ENCODE results near the gene B9D1. TPM values are rescaled to one million over a fixed set of nuclear protein-coding genes. Genes with fewer than 3 reads are reported as not detected.

Gene B9D1
- total and polyA plus RNA-seq, 2 of the 13 experiments (the other 11 are each of a cell fraction or from before 2014, with no cell fraction given): 27.7 to 31.1 TPM

- intact Hi-C loops (cut with micrococcal nuclease; ENCODE audit: unreplicated experiment) (no loop called here), in situ Hi-C loops (cut with HindIII; ENCODE audit: extremely low pct_ligation_motif_present, low pct_unique_long_range_greater_than_20kb) (no loop called here)
- Histone ChIP-seq H3K4me1 (ENCODE audit: insufficient read depth, low read length) (peaks cover 45% of the 10 kb centered on the region), H3K4me3 (replicated peaks in 1 of 3; ENCODE audit: insufficient read depth in 1 of 3, low read depth in 2 of 3, low read length in 3 of 3) (no peak overlapping the region), H3K9ac (ENCODE audit: insufficient read depth, low read depth, low read length) (no peak overlapping the region), H4K20me1 (ENCODE audit: insufficient read depth, low read length) (no peaks in the 10 kb centered on the region), H3K27me3 (ENCODE audit: control insufficient read depth in 1 of 2, insufficient read depth in 2 of 2, low read length in 2 of 2) (no peaks in the 10 kb centered on the region), H2AFZ (ENCODE audit: low read length) (no peak overlapping the region), H3K9me3 (ENCODE audit: low read length) (no peaks in the 10 kb centered on the region), H3K4me2 (ENCODE audit: low read depth, low read length) (no peak overlapping the region), H3K79me2 (ENCODE audit: insufficient read depth, low read length) (no peaks in the 10 kb centered on the region), H3K36me3 (replicated peaks in 1 of 2; ENCODE audit: control insufficient read depth in 1 of 2, insufficient read depth in 2 of 2, low read length in 2 of 2) (no peaks in the 10 kb centered on the region; a peak in 1 of 5 replicates), H3K27ac (ENCODE audit: extremely low read length, insufficient read depth, low read length) (no peak overlapping the region)
- TF ChIP-seq RBFOX2 (IDR thresholded peaks at IDR 0.05; ENCODE audit: low read depth, low read length) (no peak), ZNF235 (CRISPR knock-in tag; IDR thresholded peaks at IDR 0.05; ENCODE audit: borderline replicate concordance) (no peak), ZBTB21 (CRISPR knock-in tag; IDR thresholded peaks at IDR 0.05) (no peak), MLLT10 (CRISPR knock-in tag; IDR thresholded peaks at IDR 0.05) (no peak), MAZ (IDR thresholded peaks at IDR 0.05; ENCODE audit: borderline replicate concordance, low read depth, low read length) (no peak), MAZ (CRISPR knock-in tag; IDR thresholded peaks at IDR 0.05; ENCODE audit: low read depth) (no peak), HMG20B (CRISPR knock-in tag; conservative IDR thresholded peaks at IDR 0.05) (no peak), TEAD2 (CRISPR knock-in tag; IDR thresholded peaks at IDR 0.05) (no peak), ZNF75D (CRISPR knock-in tag; IDR thresholded peaks at IDR 0.05; ENCODE audit: borderline replicate concordance) (no peak), ZNF20 (CRISPR knock-in tag; IDR thresholded peaks at IDR 0.05) (no peak), HNRNPL (IDR thresholded peaks at IDR 0.05; ENCODE audit: low read depth, low read length) (no peak), RXRA (CRISPR knock-in tag; IDR thresholded peaks at IDR 0.05) (no peak)
- no peak for FAIRE-seq
- DNase-seq (ENCODE audit: low spot score): no peak
- ChIA-PET POLR2A (no interaction called here), CTCF (ENCODE audit: low intra/inter-chr PET ratio, low total read pairs) (no interaction called here)
- WGBS (ENCODE audit: low lambda C conversion rate): 92% methylated on average over 6 of the region's 7 CpGs
- no peak for ATAC-seq
- BruUV-seq (replicated peaks): no TSS peak
Observed at GRCh38 chr17:19371259-19372010, 8.9 kb upstream of the B9D1 start.
